Peyer's patch (tissue), 4 donors: ENCODE data around the gene SLC3A2.

Experiments used
- POLR2A ChIP-seq, 2 donors: fragments of 450-650 bp; IDR thresholded peaks; one replicate each; pipeline ENCODE4 v1.5.1; 2017; ENCODE audit warnings: antibody characterized with exemption in 2 of 2, mild to moderate bottlenecking in 2 of 2, moderate library complexity in 2 of 2
- TF ChIP-seq, protein P1 (sequence below), 6 experiments: fragments of 450-650 bp in 4 of 6; fragments of 200-600 bp in 2 of 6; sonication (generic) in 1 of 6; IDR thresholded peaks; one replicate each; pipeline ENCODE4 v1.5.1; 2017 to 2019; ENCODE audit warnings: antibody characterized with exemption in 6 of 6, mild to moderate bottlenecking in 3 of 6, moderate library complexity in 1 of 6

DNA sequence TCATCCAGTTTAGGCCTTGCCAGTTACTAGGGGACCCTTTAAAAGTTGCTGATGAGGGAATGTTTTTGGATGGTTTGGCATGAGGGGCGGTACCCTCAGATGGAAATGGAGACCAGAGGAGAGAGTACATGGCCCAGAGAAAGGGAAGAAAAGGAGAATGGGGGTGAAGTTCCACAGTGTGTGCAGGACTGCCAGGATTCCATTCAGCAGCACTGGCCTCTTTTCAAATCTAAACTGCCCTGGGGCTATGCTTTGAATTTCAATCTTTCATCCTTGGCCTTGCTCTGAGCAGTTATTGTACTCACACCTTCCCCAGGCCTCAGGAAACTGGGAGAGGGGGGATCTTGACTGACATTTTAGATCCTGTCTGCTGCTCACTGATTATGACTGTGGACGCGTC, 3.0 kb downstream of the SLC3A2 start:
- TF ChIP-seq, protein P1, sequence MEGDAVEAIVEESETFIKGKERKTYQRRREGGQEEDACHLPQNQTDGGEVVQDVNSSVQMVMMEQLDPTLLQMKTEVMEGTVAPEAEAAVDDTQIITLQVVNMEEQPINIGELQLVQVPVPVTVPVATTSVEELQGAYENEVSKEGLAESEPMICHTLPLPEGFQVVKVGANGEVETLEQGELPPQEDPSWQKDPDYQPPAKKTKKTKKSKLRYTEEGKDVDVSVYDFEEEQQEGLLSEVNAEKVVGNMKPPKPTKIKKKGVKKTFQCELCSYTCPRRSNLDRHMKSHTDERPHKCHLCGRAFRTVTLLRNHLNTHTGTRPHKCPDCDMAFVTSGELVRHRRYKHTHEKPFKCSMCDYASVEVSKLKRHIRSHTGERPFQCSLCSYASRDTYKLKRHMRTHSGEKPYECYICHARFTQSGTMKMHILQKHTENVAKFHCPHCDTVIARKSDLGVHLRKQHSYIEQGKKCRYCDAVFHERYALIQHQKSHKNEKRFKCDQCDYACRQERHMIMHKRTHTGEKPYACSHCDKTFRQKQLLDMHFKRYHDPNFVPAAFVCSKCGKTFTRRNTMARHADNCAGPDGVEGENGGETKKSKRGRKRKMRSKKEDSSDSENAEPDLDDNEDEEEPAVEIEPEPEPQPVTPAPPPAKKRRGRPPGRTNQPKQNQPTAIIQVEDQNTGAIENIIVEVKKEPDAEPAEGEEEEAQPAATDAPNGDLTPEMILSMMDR (IDR thresholded peaks at IDR 0.05), result no peak
- no peak for TF ChIP-seq POLR2A (IDR thresholded peaks at IDR 0.05)
